ENCODE data around the gene VAMP5. TPM values are rescaled to one million over a fixed set of nuclear protein-coding genes. Genes with fewer than 3 reads are reported as not detected.

VAMP5 gene
- total and polyA plus RNA-seq, 9 of the 15 experiments (the other 6 are each of a cell fraction or from before 2014, with no cell fraction given), result 0.54 to 1.9 (median 1.5) TPM; not detected in 2

DNA sequence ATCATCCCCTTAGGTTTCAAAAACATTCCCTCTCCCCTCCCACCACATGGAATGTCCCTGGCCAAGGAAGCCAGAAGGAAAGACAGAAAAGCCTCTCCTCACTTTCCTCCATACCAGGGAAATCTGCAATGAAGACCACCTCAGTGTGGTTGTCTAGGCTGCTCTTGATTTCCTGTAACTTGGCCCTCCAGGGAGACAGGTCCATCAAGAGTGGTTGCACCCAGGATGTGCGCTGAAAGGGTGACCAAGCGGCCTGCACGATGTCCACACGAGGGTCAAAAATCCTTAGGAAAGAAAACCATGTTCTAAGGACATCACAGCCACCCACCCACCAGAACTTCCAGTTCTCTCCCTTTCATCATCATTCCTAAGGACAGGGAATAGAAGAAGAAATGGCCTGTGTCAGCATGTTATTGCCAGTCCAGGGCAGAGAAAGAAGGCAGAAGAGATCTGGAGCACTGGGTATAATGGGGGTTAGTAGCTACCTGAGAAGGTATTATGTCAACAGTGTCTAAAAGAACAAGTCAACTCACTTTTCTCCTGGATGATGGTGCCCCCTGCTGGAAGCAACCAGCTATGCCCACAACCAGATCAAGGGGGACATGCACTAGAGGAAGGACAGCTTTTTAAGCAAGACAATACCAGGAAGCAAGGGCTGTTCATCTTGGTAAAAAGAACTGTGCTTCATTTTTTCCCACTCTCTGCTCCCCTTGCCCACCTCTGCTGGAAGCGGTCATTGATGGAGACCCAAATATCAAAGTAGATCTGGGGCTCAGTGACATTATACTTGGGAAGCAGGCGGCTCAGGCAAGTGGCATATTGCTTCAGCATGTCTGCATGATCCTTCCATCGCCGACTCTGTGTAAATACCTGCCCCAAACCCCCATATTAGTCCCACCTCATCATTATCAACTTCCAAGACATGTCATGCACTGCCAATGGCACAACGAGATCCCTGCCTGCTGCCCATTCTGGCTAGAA lies 32.2 kb upstream of the VAMP5 start (continued):
- TF ChIP-seq, protein P1, sequence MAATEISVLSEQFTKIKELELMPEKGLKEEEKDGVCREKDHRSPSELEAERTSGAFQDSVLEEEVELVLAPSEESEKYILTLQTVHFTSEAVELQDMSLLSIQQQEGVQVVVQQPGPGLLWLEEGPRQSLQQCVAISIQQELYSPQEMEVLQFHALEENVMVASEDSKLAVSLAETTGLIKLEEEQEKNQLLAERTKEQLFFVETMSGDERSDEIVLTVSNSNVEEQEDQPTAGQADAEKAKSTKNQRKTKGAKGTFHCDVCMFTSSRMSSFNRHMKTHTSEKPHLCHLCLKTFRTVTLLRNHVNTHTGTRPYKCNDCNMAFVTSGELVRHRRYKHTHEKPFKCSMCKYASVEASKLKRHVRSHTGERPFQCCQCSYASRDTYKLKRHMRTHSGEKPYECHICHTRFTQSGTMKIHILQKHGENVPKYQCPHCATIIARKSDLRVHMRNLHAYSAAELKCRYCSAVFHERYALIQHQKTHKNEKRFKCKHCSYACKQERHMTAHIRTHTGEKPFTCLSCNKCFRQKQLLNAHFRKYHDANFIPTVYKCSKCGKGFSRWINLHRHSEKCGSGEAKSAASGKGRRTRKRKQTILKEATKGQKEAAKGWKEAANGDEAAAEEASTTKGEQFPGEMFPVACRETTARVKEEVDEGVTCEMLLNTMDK (IDR thresholded peaks at IDR 0.05; ENCODE audit: borderline replicate concordance, insufficient read depth, low read depth, low read length, poor library complexity, severe bottlenecking), result peak; percentile 27
- TF ChIP-seq, protein P2, sequence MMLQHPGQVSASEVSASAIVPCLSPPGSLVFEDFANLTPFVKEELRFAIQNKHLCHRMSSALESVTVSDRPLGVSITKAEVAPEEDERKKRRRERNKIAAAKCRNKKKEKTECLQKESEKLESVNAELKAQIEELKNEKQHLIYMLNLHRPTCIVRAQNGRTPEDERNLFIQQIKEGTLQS (IDR thresholded peaks at IDR 0.05), result peak; percentile 31; the same call in 1 of the 2 replicates
- TF ChIP-seq, protein P2 (CRISPR knock-in tag; conservative IDR thresholded peaks at IDR 0.05), result no peak
- TF ChIP-seq EP400 (IDR thresholded peaks at IDR 0.05) (peak; percentile 20; the same call in 1 of the 2 replicates), SREBF2 (CRISPR knock-in tag; IDR thresholded peaks at IDR 0.05) (0 out of 2 replicates have a peak, but pooled peaks have one; percentile 39), CC2D1A (IDR thresholded peaks at IDR 0.05) (peak; percentile 87), SP1 (CRISPR knock-in tag; IDR thresholded peaks at IDR 0.05) (peak; percentile 22; the same call in 1 of the 2 replicates), HDAC1 (IDR thresholded peaks at IDR 0.05) (no peak), HDGF (IDR thresholded peaks at IDR 0.05) (peak; percentile 76), FOXA3 (CRISPR knock-in tag; conservative IDR thresholded peaks at IDR 0.05 in 1 of 2, IDR thresholded peaks at IDR 0.05 in 1 of 2) (peak; percentile 77 to 86), KLF10 (CRISPR knock-in tag; IDR thresholded peaks at IDR 0.05) (no peak), CREM (IDR thresholded peaks at IDR 0.05; ENCODE audit: low read depth) (0 out of 2 replicates have a peak, but pooled peaks have one; percentile 8), HEY1 (CRISPR knock-in tag; IDR thresholded peaks at IDR 0.05; ENCODE audit: borderline replicate concordance) (0 out of 2 replicates have a peak, but pooled peaks have one; percentile 60), FOXK2 (conservative IDR thresholded peaks at IDR 0.05 in 1 of 2, IDR thresholded peaks at IDR 0.05 in 1 of 2; ENCODE audit: low read depth in 2 of 2) (peak; percentile 31 to 33; a peak in 1 of 4 replicates), ATF7 (IDR thresholded peaks at IDR 0.05) (peak; percentile 26; the same call in 1 of the 2 replicates), ARID2 (IDR thresholded peaks at IDR 0.05) (peak; percentile 88), FIP1L1 (IDR thresholded peaks at IDR 0.05; ENCODE audit: low read depth, low read length, poor library complexity, severe bottlenecking) (no peak), ZNF384 (IDR thresholded peaks at IDR 0.05; ENCODE audit: low read depth, low read length) (no peak)
- TF ChIP-seq, protein P3, sequence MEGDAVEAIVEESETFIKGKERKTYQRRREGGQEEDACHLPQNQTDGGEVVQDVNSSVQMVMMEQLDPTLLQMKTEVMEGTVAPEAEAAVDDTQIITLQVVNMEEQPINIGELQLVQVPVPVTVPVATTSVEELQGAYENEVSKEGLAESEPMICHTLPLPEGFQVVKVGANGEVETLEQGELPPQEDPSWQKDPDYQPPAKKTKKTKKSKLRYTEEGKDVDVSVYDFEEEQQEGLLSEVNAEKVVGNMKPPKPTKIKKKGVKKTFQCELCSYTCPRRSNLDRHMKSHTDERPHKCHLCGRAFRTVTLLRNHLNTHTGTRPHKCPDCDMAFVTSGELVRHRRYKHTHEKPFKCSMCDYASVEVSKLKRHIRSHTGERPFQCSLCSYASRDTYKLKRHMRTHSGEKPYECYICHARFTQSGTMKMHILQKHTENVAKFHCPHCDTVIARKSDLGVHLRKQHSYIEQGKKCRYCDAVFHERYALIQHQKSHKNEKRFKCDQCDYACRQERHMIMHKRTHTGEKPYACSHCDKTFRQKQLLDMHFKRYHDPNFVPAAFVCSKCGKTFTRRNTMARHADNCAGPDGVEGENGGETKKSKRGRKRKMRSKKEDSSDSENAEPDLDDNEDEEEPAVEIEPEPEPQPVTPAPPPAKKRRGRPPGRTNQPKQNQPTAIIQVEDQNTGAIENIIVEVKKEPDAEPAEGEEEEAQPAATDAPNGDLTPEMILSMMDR (IDR thresholded peaks at IDR 0.05 in 2 of 3, conservative IDR thresholded peaks at IDR 0.05 in 1 of 3; ENCODE audit: insufficient read depth in 2 of 3, low read depth in 1 of 3, low read length in 3 of 3), result peak; percentile 83 to 95 (median 91)

All from K562 (cell line).